Motor neuron (in vitro differentiated cells): ENCODE data around the gene MCM10. TPM values are rescaled to one million over a fixed set of nuclear protein-coding genes. Genes with fewer than 3 reads are reported as not detected.

Source experiments
- ATAC-seq, 8 experiments: fragments of 200-7000 bp; cut with Tn5 transposase; replicated peaks in 6 of 8; 2 replicates each; pipeline ENCODE4 v1.8.0; 2021; ENCODE audit warnings: mild to moderate bottlenecking in 8 of 8, moderate library complexity in 8 of 8
- H3K27ac ChIP-seq, 2 donors: fragments of 250-450 bp; sonication (Bioruptor Pico); 2 replicates each; pipeline ENCODE4 v1.9.0; 2021; ENCODE audit warnings: antibody characterized with exemption in 2 of 2, mild to moderate bottlenecking in 2 of 2, moderate library complexity in 1 of 2
- H3K4me1 ChIP-seq, 2 donors: fragments of 250-450 bp; sonication (Bioruptor Pico); replicated peaks in 1 of 2; 2 replicates each; pipeline ENCODE4 v1.6.1; 2021; ENCODE audit warnings: antibody characterized with exemption in 2 of 2, mild to moderate bottlenecking in 2 of 2, moderate library complexity in 1 of 2
- H3K4me3 ChIP-seq, 5 donors: fragments of 250-450 bp; sonication (Bioruptor Pico); 2 replicates each; pipeline ENCODE4 v1.9.0; 2021; ENCODE audit warnings: antibody characterized with exemption in 5 of 5, mild to moderate bottlenecking in 5 of 5, moderate library complexity in 4 of 5
- WGBS, 10 experiments: fragments of 450-650 bp; shearing (Covaris generic); methylation state at CpG; one replicate each; pipeline ENCODE4 v1.0.0; 2022; 5-methylcytosine and 5-hydroxymethylcytosine counted together
- in situ Hi-C, 9 experiments: fragments of 400-800 bp; cut with MboI; loops; one replicate each; pipeline ENCODE4 v1.15.0; 2021; ENCODE audit warnings: low sequenced_read_pairs in 9 of 9, low pct_unique_long_range_greater_than_20kb in 2 of 9; ENCODE audit not compliant: unreplicated experiment in 9 of 9
- total RNA-seq, 8 experiments: library from RNA; unstranded; fragments of 300-600 nt; gene quantifications; 2 replicates each; pipeline versions ENCODE4 v1.2.3 to v1.2.4, GENCODE V29; 2022

MCM10 gene
- total RNA-seq, 8 experiments from 2014 or later = 0.31 to 21.1 (median 1.1) TPM

- 20 to 79% (median 60%) methylated on average over 1 to 5 of the region's 5 CpGs for WGBS, 10 experiments
- no peak for ATAC-seq
- in situ Hi-C loops = no loop called here
Observed at GRCh38 chr10:13257621-13258140, 96.3 kb downstream of the MCM10 start.

More at GRCh38 chr10:13257621-13258140, 96.3 kb downstream of the MCM10 start:
- Histone ChIP-seq H3K27ac (no peak overlapping the region), H3K4me1 (no peaks in the 10 kb centered on the region), H3K4me3 (no peak overlapping the region)

Other genes with a start within 250 kb of the MCM10 start
- gene CCDC3, start 159.8 kb upstream of the MCM10 start, total RNA-seq = 100 to 1,000 TPM in 1 of 8 experiments, 1 to 10 TPM in 2, under 1 TPM in 4, not detected in 1; 0.41 to 141 (median 0.92) TPM
- 100 to 1,000 TPM in 1 of 8 experiments, 10 to 100 TPM in 7; 23.0 to 186 (median 39.1) TPM for gene OPTN, start 61.4 kb upstream of the MCM10 start, total RNA-seq
- gene UCMA, start 72.8 kb downstream of the MCM10 start, total RNA-seq = not detected
- 10 to 100 TPM in 7 of 8 experiments, 1 to 10 TPM in 1; 8.8 to 26.4 (median 19.3) TPM for gene PHYH, start 138.5 kb downstream of the MCM10 start, total RNA-seq
- gene SEPHS1, start 186.7 kb downstream of the MCM10 start, total RNA-seq = 10 to 100 TPM; 19.7 to 93.3 (median 42.9) TPM